NOMO-1 (cell line): ENCODE measurements around the gene CNPPD1.
A peak's percentile ranks its signal among the peaks of the same experiment; 100 is the strongest.

Experiments used
- DNase-seq, 2 experiments: peaks; one replicate each; lab custom pipeline; 2025; ENCODE audit not compliant: unreplicated experiment in 2 of 2; lab: John Stamatoyannopoulos, UW

Gene CNPPD1

GRCh38 chr2:219176818-219177551 lies at the start of gene CNPPD1:
TSS of gene CNPPD1 (minus strand) at chr2:219176925. CDS start at chr2:219176828, 97 bp downstream.
- peak; percentile 87 to 94 for DNase-seq

GRCh38 chr2:219225350-219225749 lies 48.6 kb upstream of the CNPPD1 start:
- peak; percentile 53 to 75 for DNase-seq

- no peak for DNase-seq
These were observed 47.3 kb upstream of the CNPPD1 start for GRCh38 chr2:219223831-219224610.

GRCh38 chr2:219221957-219222518 lies 45.3 kb upstream of the CNPPD1 start:
- DNase-seq: no peak

- DNase-seq: no peak
These were observed 44.1 kb upstream of the CNPPD1 start for GRCh38 chr2:219220652-219221402.

GRCh38 chr2:219219784-219220532 lies 43.2 kb upstream of the CNPPD1 start:
- no peak for DNase-seq

- no peak for DNase-seq
These were observed 42.3 kb upstream of the CNPPD1 start, which contains the start of gene ABCB6 for GRCh38 chr2:219218732-219219701. TSS of gene ABCB6 (minus strand) at chr2:219218958. CDS start at chr2:219218673, 285 bp downstream.

GRCh38 chr2:219218217-219218731 lies 41.5 kb upstream of the CNPPD1 start:
- no peak for DNase-seq

- DNase-seq: no peak
These were observed 39.8 kb upstream of the CNPPD1 start for GRCh38 chr2:219216535-219216915.

- DNase-seq: no peak
These were observed 39.3 kb upstream of the CNPPD1 start for GRCh38 chr2:219215871-219216534.

GRCh38 chr2:219214786-219215185 lies 38.1 kb upstream of the CNPPD1 start:
- DNase-seq: no peak

GRCh38 chr2:219214141-219214540 lies 37.4 kb upstream of the CNPPD1 start:
- no peak for DNase-seq

GRCh38 chr2:219213486-219214071 lies 36.9 kb upstream of the CNPPD1 start:
- no peak for DNase-seq

- no peak for DNase-seq
These were observed 36.3 kb upstream of the CNPPD1 start for GRCh38 chr2:219213026-219213415.

GRCh38 chr2:219210886-219211362 lies 34.2 kb upstream of the CNPPD1 start:
- DNase-seq: no peak

- DNase-seq: no peak
These were observed 33.6 kb upstream of the CNPPD1 start for GRCh38 chr2:219210196-219210885.
